H1 (cell line): Measurements from ENCODE around the gene RNASE4. TPM values are rescaled to one million over a fixed set of nuclear protein-coding genes. Genes with fewer than 3 reads are reported as not detected.

Experiments
- CTCF ChIA-PET: fragments of 300-600 bp; sonication (Branson Sonifier 250); formaldehyde crosslinking; loops from one replicate; lab custom pipeline; 2021; ENCODE audit not compliant: partially characterized antibody; lab: Charles Lee
- POLR2A ChIA-PET: fragments of 300-600 bp; sonication (Branson Sonifier 250); formaldehyde crosslinking; loops from one replicate; lab custom pipeline; 2021; ENCODE audit warnings: inconsistent platforms; ENCODE audit not compliant: partially characterized antibody; lab: Charles Lee
- DNase-seq, 2 experiments: peaks; one replicate each; pipeline versions ENCODE4 v3.0.0 to v3.0.0-alpha.2; 2010 to 2022; ENCODE audit warnings: low spot score in 2 of 2, low read depth in 1 of 2, mixed read lengths in 1 of 2
- FAIRE-seq: peaks from 2 replicates; lab custom pipeline; 2011; peaks lifted over from hg19 to GRCh38; lab: Jason Lieb, UNC
- H2AFZ ChIP-seq: 2 replicates; pipeline ENCODE4 v1.8.1; 2012; ENCODE audit warnings: low read length, inconsistent platforms
- H2AK5ac ChIP-seq: 2 replicates; pipeline ENCODE4 v1.6.1; 2013; ENCODE audit warnings: low read depth, low read length
- H2BK120ac ChIP-seq: replicated peaks from 2 replicates; pipeline ENCODE3; 2013; ENCODE audit warnings: low read depth, low read length, inconsistent platforms
- H2BK12ac ChIP-seq: 2 replicates; pipeline ENCODE4 v1.6.1; 2013; ENCODE audit warnings: low read depth, low read length
- H2BK15ac ChIP-seq: 2 replicates; pipeline ENCODE4 v1.6.1; 2013; ENCODE audit warnings: low read length
- H2BK20ac ChIP-seq: 2 replicates; pipeline ENCODE4 v1.6.1; 2013; ENCODE audit warnings: low read length
- H2BK5ac ChIP-seq: 2 replicates; pipeline ENCODE4 v1.6.1; 2013; ENCODE audit warnings: low read depth, low read length
- H3K14ac ChIP-seq: 2 replicates; pipeline ENCODE4 v1.6.1; 2013; ENCODE audit warnings: inconsistent platforms; ENCODE audit not compliant: insufficient read length
- H3K18ac ChIP-seq: 2 replicates; pipeline ENCODE4 v1.6.1; 2013; ENCODE audit warnings: low read length; ENCODE audit errors: extremely low read depth
- H3K23ac ChIP-seq: 2 replicates; pipeline ENCODE4 v1.6.1; 2013; ENCODE audit warnings: inconsistent platforms; ENCODE audit not compliant: insufficient read length
- H3K23me2 ChIP-seq: 2 replicates; pipeline ENCODE4 v1.6.1; 2013; ENCODE audit warnings: low read depth, low read length
- H3K27ac ChIP-seq: 2 replicates; pipeline ENCODE4 v1.6.1; 2011; ENCODE audit warnings: low read depth, low read length, inconsistent platforms
- H3K27me3 ChIP-seq, 4 experiments: replicated peaks in 1 of 4; 1 replicate in 1 of 4; 2 replicates in 3 of 4; pipeline versions ENCODE4 v1.6.1 to v1.8.1; 2011 to 2013; ENCODE audit warnings: low read length in 3 of 4, mild to moderate bottlenecking in 3 of 4, inconsistent platforms in 2 of 4, mixed read lengths in 2 of 4, moderate library complexity in 1 of 4; ENCODE audit not compliant: control insufficient read depth in 3 of 4, insufficient read depth in 3 of 4; ENCODE audit errors: extremely low read depth in 1 of 4
- H3K36me3 ChIP-seq, 4 experiments: 2 replicates each; pipeline versions ENCODE4 v1.6.1 to v1.8.1; 2011 to 2013; ENCODE audit warnings: mild to moderate bottlenecking in 4 of 4, low read length in 3 of 4, moderate library complexity in 2 of 4, control low read depth in 1 of 4, inconsistent platforms in 1 of 4; ENCODE audit not compliant: insufficient read depth in 4 of 4, control insufficient read depth in 2 of 4
- H3K4ac ChIP-seq: replicated peaks from 2 replicates; pipeline ENCODE3; 2013; ENCODE audit warnings: low read length, low read depth, mixed read lengths, inconsistent platforms; ENCODE audit not compliant: insufficient read length
- H3K4me1 ChIP-seq, 4 experiments: replicated peaks in 1 of 4; 1 replicate in 1 of 4; 2 replicates in 3 of 4; pipeline versions ENCODE4 v1.6.1 to v1.8.1; 2011 to 2013; ENCODE audit warnings: low read length in 3 of 4, inconsistent platforms in 2 of 4, mixed read lengths in 1 of 4; ENCODE audit not compliant: insufficient read depth in 4 of 4, control insufficient read depth in 3 of 4
- H3K4me2 ChIP-seq, 2 experiments: 2 replicates each; pipeline versions ENCODE4 v1.6.1 to v1.8.1; 2011 to 2013; ENCODE audit warnings: low read depth in 2 of 2, low read length in 2 of 2, control low read depth in 1 of 2, inconsistent platforms in 1 of 2, mild to moderate bottlenecking in 1 of 2; ENCODE audit not compliant: insufficient read depth in 1 of 2
- H3K4me3 ChIP-seq, 4 experiments: fragments of 200-600, 300-600 bp in 1 of 4; sonication (generic), shearing (Covaris generic), sonication (Bioruptor Twin) in 1 of 4; 2 replicates each; pipeline versions ENCODE4 v1.5.1 to v1.8.1; 2011 to 2016; ENCODE audit warnings: low read length in 4 of 4, low read depth in 3 of 4, control low read depth in 2 of 4, inconsistent platforms in 2 of 4, mild to moderate bottlenecking in 2 of 4, mixed read lengths in 1 of 4, moderate library complexity in 1 of 4; ENCODE audit not compliant: insufficient read depth in 2 of 4; ENCODE audit errors: extremely low read depth in 1 of 4
- H3K56ac ChIP-seq: replicated peaks from 2 replicates; pipeline ENCODE3; 2013; ENCODE audit warnings: low read depth, mild to moderate bottlenecking, mixed read lengths, low read length, inconsistent platforms; ENCODE audit not compliant: insufficient read length
- H3K79me1 ChIP-seq: 2 replicates; pipeline ENCODE4 v1.6.1; 2013; ENCODE audit warnings: low read depth, low read length, control low read depth
- H3K79me2 ChIP-seq, 2 experiments: 2 replicates each; pipeline versions ENCODE4 v1.6.1 to v1.8.1; 2012 to 2013; ENCODE audit warnings: low read length in 2 of 2, mild to moderate bottlenecking in 2 of 2, inconsistent platforms in 1 of 2; ENCODE audit not compliant: insufficient read depth in 2 of 2, control insufficient read depth in 1 of 2
- H3K9ac ChIP-seq, 4 experiments: replicated peaks in 1 of 4; 1 replicate in 1 of 4; 2 replicates in 3 of 4; pipeline versions ENCODE4 v1.6.1 to v1.8.1; 2011 to 2013; ENCODE audit warnings: low read depth in 3 of 4, low read length in 3 of 4, control low read depth in 2 of 4, mild to moderate bottlenecking in 2 of 4, moderate library complexity in 2 of 4, inconsistent platforms in 1 of 4; ENCODE audit errors: extremely low read depth in 1 of 4
- H3K9me3 ChIP-seq, 2 experiments: 2 replicates each; pipeline versions ENCODE4 v1.6.1 to v1.8.1; 2012 to 2013; ENCODE audit warnings: mild to moderate bottlenecking in 2 of 2, moderate library complexity in 2 of 2, control low read depth in 1 of 2, inconsistent platforms in 1 of 2, low read depth in 1 of 2, low read length in 1 of 2, mixed read lengths in 1 of 2; ENCODE audit not compliant: insufficient read depth in 2 of 2
- H4K20me1 ChIP-seq, 2 experiments: replicated peaks in 1 of 2; 2 replicates each; pipeline versions ENCODE3 to v1.8.1; 2011 to 2013; ENCODE audit warnings: inconsistent platforms in 2 of 2, low read length in 2 of 2, mild to moderate bottlenecking in 1 of 2; ENCODE audit not compliant: insufficient read depth in 2 of 2, control insufficient read depth in 1 of 2
- H4K5ac ChIP-seq: 2 replicates; pipeline ENCODE4 v1.6.1; 2013; ENCODE audit warnings: low read length, low read depth, mixed read lengths, inconsistent platforms; ENCODE audit not compliant: insufficient read length
- H4K8ac ChIP-seq: 2 replicates; pipeline ENCODE4 v1.8.0; 2013; ENCODE audit warnings: mild to moderate bottlenecking, moderate library complexity, low read length, inconsistent platforms; ENCODE audit not compliant: insufficient read depth; ENCODE audit errors: extremely low read depth
- H4K91ac ChIP-seq: replicated peaks from 2 replicates; pipeline ENCODE3; 2013; ENCODE audit warnings: low read length, mixed read lengths, inconsistent platforms; ENCODE audit not compliant: insufficient read length
- ATF2 ChIP-seq: IDR thresholded peaks from 2 replicates; pipeline ENCODE4 v1.6.1; 2012; ENCODE audit warnings: low read length, inconsistent platforms
- CHD2 ChIP-seq: IDR thresholded peaks from 2 replicates; pipeline ENCODE4 v1.6.1; 2012; ENCODE audit warnings: low read length, improper control_type of control experiment
- KDM5A ChIP-seq: fragments of 200-600 bp; IDR thresholded peaks from 2 replicates; pipeline ENCODE4 v1.7.1; 2012; ENCODE audit warnings: mild to moderate bottlenecking, low read length, inconsistent platforms, mixed read lengths
- POU5F1 ChIP-seq: IDR thresholded peaks from 2 replicates; pipeline ENCODE4 v1.6.1; 2011; ENCODE audit warnings: low read depth, mild to moderate bottlenecking, low read length, moderate library complexity
- WGBS, 2 experiments: shearing (Covaris generic) in 1 of 2; methylation state at CpG; one replicate each; pipeline versions ENCODE4 v1.1.6 to v1.1.7; 2013 to 2015; ENCODE audit warnings: low lambda C conversion rate in 2 of 2, mixed read lengths in 2 of 2, inconsistent platforms in 1 of 2, low coverage in 1 of 2, missing lambda C conversion rate in 1 of 2; ENCODE audit not compliant: insufficient replicate concordance in 2 of 2, insufficient coverage in 1 of 2, insufficient read length in 1 of 2; ENCODE audit errors: extremely low coverage in 1 of 2, missing lambda C conversion rate in 1 of 2; 5-methylcytosine and 5-hydroxymethylcytosine counted together
- polyA plus RNA-seq, 7 experiments: library from polyadenylated mRNA; depleted of rRNA in 3 of 7; stranded (reverse) in 5 of 7; unstranded in 2 of 7; fragments of >200 nt in 5 of 7; fragments of 200-250 nt in 2 of 7; gene quantifications; 1 replicate in 5 of 7; 2 replicates in 1 of 7; 4 replicates in 1 of 7; pipeline versions ENCODE4 v1.2.1 to v1.2.3, GENCODE V29; 2011 to 2013; ENCODE audit warnings: missing spikeins in 2 of 7, mixed read lengths in 2 of 7
- total RNA-seq: library from RNA; stranded (reverse); fragmentation: NEBNext Ultra II Directional; extraction: Animal tissue kit (Norgen Biotek cat#: 25700); gene quantifications from 2 replicates; pipeline ENCODE4 v1.2.1, GENCODE V29; 2021

The RNASE4 gene
- total and polyA plus RNA-seq, 2 of the 8 experiments (the other 6 are each of a cell fraction or from before 2014, with no cell fraction given), result 0.61 to 3.5 TPM

GRCh38 chr14:20698934-20699333 is 14.6 kb downstream of the RNASE4 start:
- H4K91ac ChIP-seq, result peak overlapping the region; percentile 42
- WGBS, 2 experiments, result 73% methylated on average over 5 of the region's 5 CpGs; no CpG with 5 or more reads in 1 of the 2 experiments
- no peak overlapping the region for H4K5ac ChIP-seq

More at GRCh38 chr14:20698934-20699333, 14.6 kb downstream of the RNASE4 start:
- Histone ChIP-seq H3K9ac (no peak overlapping the region), H3K79me2 (no peaks in the 10 kb centered on the region), H2BK20ac (0 out of 2 replicates have a peak overlapping the region, but pooled peaks have one; percentile 40), H3K14ac (no peak overlapping the region), H3K36me3 (no peaks in the 10 kb centered on the region), H3K4me2 (no peak overlapping the region), H3K4ac (no peak overlapping the region), H4K8ac (no peak overlapping the region), H2BK12ac (no peak overlapping the region), H2AK5ac (no peak overlapping the region), H2BK5ac (no peak overlapping the region), H3K23ac (no peak overlapping the region)
- CTCF ChIA-PET, result interaction anchor here (0.6 to 3.6 kb wide), 15 partner anchors 8 to 326 kb away, joined by 3 to 16 read pairs (median 4); partner anchors contain the start of genes NDRG2 and RNASE4
- TF ChIP-seq CHD2, result no peak
- no peak for TF ChIP-seq KDM5A
- no peak for TF ChIP-seq ATF2
- TF ChIP-seq POU5F1, result no peak
- TF ChIP-seq, all 59 proteins: peak for 0
- no peak overlapping the region for H2AFZ ChIP-seq
- H3K4me3 ChIP-seq, result no peak overlapping the region
- H3K4me1 ChIP-seq, result no peaks in the 10 kb centered on the region; a peak in 1 of 7 replicates
- H3K56ac ChIP-seq, result no peak overlapping the region
- no peak overlapping the region for H2BK120ac ChIP-seq
- no peak overlapping the region for H2BK15ac ChIP-seq
- peaks cover under 1 to 3% of the 10 kb centered on the region in 2 experiments; a peak in 3 of 4 replicates for H3K9me3 ChIP-seq
- H3K79me1 ChIP-seq, result no peaks in the 10 kb centered on the region; the same call in 1 of the 2 replicates
- H3K23me2 ChIP-seq, result no peaks in the 10 kb centered on the region
- DNase-seq (no peak), FAIRE-seq (no peak)
- H3K18ac ChIP-seq, result no peak overlapping the region
- H4K20me1 ChIP-seq, result no peaks in the 10 kb centered on the region
- H3K27ac ChIP-seq, result no peak overlapping the region
- POLR2A ChIA-PET, result interaction anchor here (0.6 to 0.7 kb wide), 2 partner anchors 14 to 273 kb away, joined by 3 read pairs; partner anchors contain the start of gene RNASE4
- H3K27me3 ChIP-seq, result no peaks in the 10 kb centered on the region
